ENCODE data around the gene CAPZA2. TPM values are rescaled to one million over a fixed set of nuclear protein-coding genes. Genes with fewer than 3 reads are reported as not detected.
A peak's percentile ranks its signal among the peaks of the same experiment; 100 is the strongest.

The CAPZA2 gene
- total and polyA plus RNA-seq, 10 of the 15 experiments (the other 5 are each of a cell fraction or from before 2014, with no cell fraction given): 50.0 to 379 (median 117) TPM

DNA sequence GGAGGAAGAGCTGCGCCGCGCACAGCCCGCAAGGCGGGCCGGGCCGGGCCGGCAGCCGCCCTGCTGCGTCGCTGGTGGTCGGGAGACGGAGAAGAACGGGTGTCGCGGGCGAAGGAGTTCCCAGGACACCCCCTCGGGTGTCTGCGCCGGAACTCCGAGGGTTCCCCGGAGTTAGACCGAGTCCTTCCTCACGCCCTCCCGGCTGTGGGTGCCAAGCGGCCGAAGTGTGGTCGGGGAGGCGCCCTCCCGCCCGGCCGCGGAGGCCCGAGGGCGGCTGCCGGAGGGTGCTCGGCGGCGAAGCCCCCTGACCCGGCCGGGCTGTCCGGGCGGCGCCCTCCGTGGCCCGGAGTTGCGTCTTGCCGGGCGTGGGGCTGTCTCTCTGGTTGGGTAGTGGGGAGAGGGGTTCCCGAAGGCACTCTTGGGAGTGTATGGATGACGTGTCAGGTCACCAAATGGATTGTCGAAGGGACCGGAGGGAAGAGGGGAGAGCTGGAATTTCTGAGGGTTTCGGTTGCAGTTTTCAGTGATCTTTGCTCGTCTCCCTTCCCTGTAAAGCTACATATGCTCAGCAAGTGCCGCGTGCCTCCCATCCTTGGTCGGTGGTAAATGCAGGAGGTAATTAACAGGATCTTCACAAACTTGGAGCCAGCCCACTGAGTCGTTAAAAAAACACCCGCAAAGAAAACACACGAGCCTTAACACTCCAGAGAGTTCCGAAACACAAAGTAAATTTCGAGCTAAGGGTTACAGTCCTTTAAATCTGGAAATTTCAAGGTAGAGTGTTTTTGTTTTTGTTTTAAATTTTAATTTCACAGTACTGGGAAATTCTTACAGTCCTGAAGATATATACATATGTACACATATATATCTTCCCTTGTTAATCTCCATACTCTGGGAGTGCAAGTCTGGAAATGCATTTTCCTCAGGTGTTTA, 91.8 kb downstream of the CAPZA2 start:
- ChIA-PET POLR2A (interaction anchor here (0.8 to 2.4 kb wide), 9 partner anchors 10 to 173 kb away, joined by 3 to 16 read pairs (median 3); no protein-coding TSS in a partner anchor), RAD21 (ENCODE audit: unreplicated experiment) (interaction anchor here (0.8 to 2.2 kb wide), 13 partner anchors 17 to 480 kb away, joined by 3 to 18 read pairs (median 3); no protein-coding TSS in a partner anchor), SMC1A (ENCODE audit: uncharacterized antibody, unreplicated experiment) (interaction anchor here (0.8 to 2.4 kb wide), 16 partner anchors 16 to 173 kb away, joined by 3 to 16 read pairs (median 4); no protein-coding TSS in a partner anchor), CTCF (interaction anchor here (1.0 to 2.3 kb wide), 9 partner anchors 16 to 173 kb away, joined by 3 to 16 read pairs (median 5); no protein-coding TSS in a partner anchor)
- in situ Hi-C loops (cut with MboI): no loop called here
- Histone ChIP-seq H3K4me3 (peak overlapping the region; percentile 76), H3K9me3 (replicated peaks; ENCODE audit: control insufficient read depth, insufficient read depth, low read length) (no peaks in the 10 kb centered on the region), H2AFZ (ENCODE audit: control insufficient read depth, low read depth, low read length) (peak overlapping the region; percentile 74), H4K20me1 (ENCODE audit: control insufficient read depth, insufficient read depth) (no peaks in the 10 kb centered on the region), H3K4me1 (ENCODE audit: control insufficient read depth, insufficient read depth, low read length) (peaks cover 22% of the 10 kb centered on the region), H3K36me3 (ENCODE audit: control insufficient read depth in 2 of 2, insufficient read depth in 2 of 2, low read length in 1 of 2) (no peaks in the 10 kb centered on the region), H3K27me3 (replicated peaks in 1 of 2; ENCODE audit: control insufficient read depth in 2 of 2, insufficient read depth in 2 of 2, low read length in 1 of 2) (no peaks in the 10 kb centered on the region), H3K4me2 (ENCODE audit: control insufficient read depth, insufficient read depth) (peak overlapping the region; percentile 83), H3K79me2 (ENCODE audit: control insufficient read depth, insufficient read depth, low read length) (peaks cover 60% of the 10 kb centered on the region), H3K9ac (ENCODE audit: control insufficient read depth, insufficient read depth, low read length) (peak overlapping the region; percentile 98), H3K27ac (ENCODE audit: control insufficient read depth, insufficient read depth) (peak overlapping the region; percentile 98)
- intact Hi-C loops (cut with micrococcal nuclease; ENCODE audit: unreplicated experiment): loop anchor here (2.0 kb wide), 3 partner anchors 17 to 31 kb away; no protein-coding TSS in a partner anchor
- BruUV-seq (replicated peaks): no TSS peak
- under 1% methylated on average over 63 of the region's 63 CpGs for WGBS (ENCODE audit: insufficient coverage, insufficient replicate concordance, low lambda C conversion rate, missing lambda C conversion rate)
- FAIRE-seq (no peak), DNase-seq (ENCODE audit: low read depth, low spot score) (no peak), ATAC-seq (peak; percentile 17)
- 0 out of 2 replicates have a peak, but pooled peaks have one; percentile 7 for TF ChIP-seq ZNF24 (IDR thresholded peaks at IDR 0.05)
- TF ChIP-seq, protein P1, sequence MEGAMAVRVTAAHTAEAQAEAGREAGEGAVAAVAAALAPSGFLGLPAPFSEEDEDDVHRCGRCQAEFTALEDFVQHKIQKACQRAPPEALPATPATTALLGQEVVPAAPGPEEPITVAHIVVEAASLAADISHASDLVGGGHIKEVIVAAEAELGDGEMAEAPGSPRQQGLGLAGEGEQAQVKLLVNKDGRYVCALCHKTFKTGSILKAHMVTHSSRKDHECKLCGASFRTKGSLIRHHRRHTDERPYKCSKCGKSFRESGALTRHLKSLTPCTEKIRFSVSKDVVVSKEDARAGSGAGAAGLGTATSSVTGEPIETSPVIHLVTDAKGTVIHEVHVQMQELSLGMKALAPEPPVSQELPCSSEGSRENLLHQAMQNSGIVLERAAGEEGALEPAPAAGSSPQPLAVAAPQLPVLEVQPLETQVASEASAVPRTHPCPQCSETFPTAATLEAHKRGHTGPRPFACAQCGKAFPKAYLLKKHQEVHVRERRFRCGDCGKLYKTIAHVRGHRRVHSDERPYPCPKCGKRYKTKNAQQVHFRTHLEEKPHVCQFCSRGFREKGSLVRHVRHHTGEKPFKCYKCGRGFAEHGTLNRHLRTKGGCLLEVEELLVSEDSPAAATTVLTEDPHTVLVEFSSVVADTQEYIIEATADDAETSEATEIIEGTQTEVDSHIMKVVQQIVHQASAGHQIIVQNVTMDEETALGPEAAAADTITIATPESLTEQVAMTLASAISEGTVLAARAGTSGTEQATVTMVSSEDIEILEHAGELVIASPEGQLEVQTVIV (IDR thresholded peaks at IDR 0.05; ENCODE audit: borderline replicate concordance, partially characterized antibody): no peak
- peak; percentile 89 for TF ChIP-seq LARP7 (IDR thresholded peaks at IDR 0.05)
- TF ChIP-seq NRF1 (conservative IDR thresholded peaks at IDR 0.05; ENCODE audit: low read depth, low read length): no peak
- no peak for TF ChIP-seq JUNB (IDR thresholded peaks at IDR 0.05)
- no peak for TF ChIP-seq YY1 (IDR thresholded peaks at IDR 0.05; ENCODE audit: low read depth, low read length)
- TF ChIP-seq, protein P2, sequence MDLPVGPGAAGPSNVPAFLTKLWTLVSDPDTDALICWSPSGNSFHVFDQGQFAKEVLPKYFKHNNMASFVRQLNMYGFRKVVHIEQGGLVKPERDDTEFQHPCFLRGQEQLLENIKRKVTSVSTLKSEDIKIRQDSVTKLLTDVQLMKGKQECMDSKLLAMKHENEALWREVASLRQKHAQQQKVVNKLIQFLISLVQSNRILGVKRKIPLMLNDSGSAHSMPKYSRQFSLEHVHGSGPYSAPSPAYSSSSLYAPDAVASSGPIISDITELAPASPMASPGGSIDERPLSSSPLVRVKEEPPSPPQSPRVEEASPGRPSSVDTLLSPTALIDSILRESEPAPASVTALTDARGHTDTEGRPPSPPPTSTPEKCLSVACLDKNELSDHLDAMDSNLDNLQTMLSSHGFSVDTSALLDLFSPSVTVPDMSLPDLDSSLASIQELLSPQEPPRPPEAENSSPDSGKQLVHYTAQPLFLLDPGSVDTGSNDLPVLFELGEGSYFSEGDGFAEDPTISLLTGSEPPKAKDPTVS (IDR thresholded peaks at IDR 0.05; ENCODE audit: low read depth, low read length): no peak
- TF ChIP-seq, protein P3, sequence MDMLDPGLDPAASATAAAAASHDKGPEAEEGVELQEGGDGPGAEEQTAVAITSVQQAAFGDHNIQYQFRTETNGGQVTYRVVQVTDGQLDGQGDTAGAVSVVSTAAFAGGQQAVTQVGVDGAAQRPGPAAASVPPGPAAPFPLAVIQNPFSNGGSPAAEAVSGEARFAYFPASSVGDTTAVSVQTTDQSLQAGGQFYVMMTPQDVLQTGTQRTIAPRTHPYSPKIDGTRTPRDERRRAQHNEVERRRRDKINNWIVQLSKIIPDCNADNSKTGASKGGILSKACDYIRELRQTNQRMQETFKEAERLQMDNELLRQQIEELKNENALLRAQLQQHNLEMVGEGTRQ (IDR thresholded peaks at IDR 0.05; ENCODE audit: borderline replicate concordance, low read depth, low read length): no peak
- peak; percentile 85 for TF ChIP-seq DPF2 (IDR thresholded peaks at IDR 0.05)
- 0 out of 2 replicates have a peak, but pooled peaks have one; percentile 42 for TF ChIP-seq TAF1 (IDR thresholded peaks at IDR 0.05; ENCODE audit: borderline replicate concordance, low read depth, low read length)
- no peak for TF ChIP-seq PML (IDR thresholded peaks at IDR 0.05; ENCODE audit: low read length)
- no peak for TF ChIP-seq SP1 (IDR thresholded peaks at IDR 0.05; ENCODE audit: low read depth, low read length)
- TF ChIP-seq POLR2AphosphoS5 (IDR thresholded peaks at IDR 0.05; ENCODE audit: low read length): peak; percentile 60; the same call in 1 of the 2 replicates
- no peak for TF ChIP-seq HDAC6 (IDR thresholded peaks at IDR 0.05; ENCODE audit: unreplicated experiment)
- TF ChIP-seq YBX1 (IDR thresholded peaks at IDR 0.05): no peak
- no peak for TF ChIP-seq CBFB (IDR thresholded peaks at IDR 0.05; ENCODE audit: low read depth)
- TF ChIP-seq, protein P4, sequence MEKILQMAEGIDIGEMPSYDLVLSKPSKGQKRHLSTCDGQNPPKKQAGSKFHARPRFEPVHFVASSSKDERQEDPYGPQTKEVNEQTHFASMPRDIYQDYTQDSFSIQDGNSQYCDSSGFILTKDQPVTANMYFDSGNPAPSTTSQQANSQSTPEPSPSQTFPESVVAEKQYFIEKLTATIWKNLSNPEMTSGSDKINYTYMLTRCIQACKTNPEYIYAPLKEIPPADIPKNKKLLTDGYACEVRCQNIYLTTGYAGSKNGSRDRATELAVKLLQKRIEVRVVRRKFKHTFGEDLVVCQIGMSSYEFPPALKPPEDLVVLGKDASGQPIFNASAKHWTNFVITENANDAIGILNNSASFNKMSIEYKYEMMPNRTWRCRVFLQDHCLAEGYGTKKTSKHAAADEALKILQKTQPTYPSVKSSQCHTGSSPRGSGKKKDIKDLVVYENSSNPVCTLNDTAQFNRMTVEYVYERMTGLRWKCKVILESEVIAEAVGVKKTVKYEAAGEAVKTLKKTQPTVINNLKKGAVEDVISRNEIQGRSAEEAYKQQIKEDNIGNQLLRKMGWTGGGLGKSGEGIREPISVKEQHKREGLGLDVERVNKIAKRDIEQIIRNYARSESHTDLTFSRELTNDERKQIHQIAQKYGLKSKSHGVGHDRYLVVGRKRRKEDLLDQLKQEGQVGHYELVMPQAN (conservative IDR thresholded peaks at IDR 0.05): peak; percentile 69

All from GM12878 (cell line).